Mesenchymal stem cell (in vitro differentiated cells and primary cell): ENCODE measurements around the gene SLC5A6.
"Not testable (repeated sequence)": the region's sequence is repeated elsewhere in the genome, so short reads cannot be mapped to it uniquely, and the experiment has no call there.

Experiments
- DNase-seq: peaks from one replicate; pipeline ENCODE4 v3.0.0-alpha.2; 2013
- H2AFZ ChIP-seq: one replicate; pipeline ENCODE4 v1.6.1; 2013; ENCODE audit warnings: low read depth, mild to moderate bottlenecking, control low read depth, inconsistent platforms, low read length, moderate library complexity
- H2AK5ac ChIP-seq: 2 replicates; pipeline ENCODE4 v1.6.1; 2013; ENCODE audit warnings: low read length, moderate library complexity, mild to moderate bottlenecking, inconsistent platforms; ENCODE audit not compliant: severe bottlenecking
- H2BK120ac ChIP-seq: one replicate; pipeline ENCODE4 v1.6.1; 2013; ENCODE audit warnings: low read depth, mild to moderate bottlenecking, inconsistent platforms, low read length, moderate library complexity
- H2BK12ac ChIP-seq, 2 experiments: one replicate each; pipeline ENCODE4 v1.6.1; 2013; ENCODE audit warnings: inconsistent platforms in 2 of 2, low read length in 2 of 2, mild to moderate bottlenecking in 2 of 2, moderate library complexity in 2 of 2, control low read depth in 1 of 2
- H2BK15ac ChIP-seq: one replicate; pipeline ENCODE4 v1.6.1; 2013; ENCODE audit warnings: mild to moderate bottlenecking, low read depth, inconsistent platforms; ENCODE audit not compliant: poor library complexity, severe bottlenecking
- H2BK5ac ChIP-seq: 2 replicates; pipeline ENCODE4 v1.6.1; 2013; ENCODE audit warnings: low read depth, mild to moderate bottlenecking, low read length, control low read depth, inconsistent platforms; ENCODE audit not compliant: poor library complexity, severe bottlenecking
- H3K14ac ChIP-seq, 2 experiments: one replicate each; pipeline ENCODE4 v1.6.1; 2013; ENCODE audit warnings: inconsistent platforms in 2 of 2, low read length in 2 of 2, control low read depth in 1 of 2, mild to moderate bottlenecking in 1 of 2, moderate library complexity in 1 of 2
- H3K18ac ChIP-seq, 2 experiments: one replicate each; pipeline ENCODE4 v1.6.1; 2013; ENCODE audit warnings: inconsistent platforms in 2 of 2, low read length in 2 of 2, control low read depth in 1 of 2, low read depth in 1 of 2, mild to moderate bottlenecking in 1 of 2
- H3K23ac ChIP-seq, 2 experiments: one replicate each; pipeline ENCODE4 v1.6.1; 2013; ENCODE audit warnings: inconsistent platforms in 2 of 2, low read length in 2 of 2, mild to moderate bottlenecking in 2 of 2, moderate library complexity in 2 of 2, control low read depth in 1 of 2
- H3K27ac ChIP-seq: 2 replicates; pipeline ENCODE4 v1.5.1; 2013; ENCODE audit warnings: mild to moderate bottlenecking, moderate library complexity, low read length, control low read depth, inconsistent platforms; ENCODE audit not compliant: poor library complexity, severe bottlenecking
- H3K27me3 ChIP-seq, 2 experiments: 2 replicates each; pipeline versions ENCODE4 v1.6.1 to v1.7.0; 2013; ENCODE audit warnings: low read length in 2 of 2, mild to moderate bottlenecking in 2 of 2, moderate library complexity in 2 of 2, control low read depth in 1 of 2, inconsistent platforms in 1 of 2; ENCODE audit not compliant: control insufficient read depth in 1 of 2, insufficient read depth in 1 of 2
- H3K36me3 ChIP-seq, 2 experiments: 2 replicates each; pipeline versions ENCODE4 v1.6.1 to v1.7.0; 2013; ENCODE audit warnings: low read length in 2 of 2, control low read depth in 1 of 2, inconsistent platforms in 1 of 2, low read depth in 1 of 2, mild to moderate bottlenecking in 1 of 2; ENCODE audit not compliant: insufficient read depth in 2 of 2, control insufficient read depth in 1 of 2
- H3K4ac ChIP-seq, 2 experiments: one replicate each; pipeline ENCODE4 v1.6.1; 2013; ENCODE audit warnings: inconsistent platforms in 2 of 2, low read length in 2 of 2, mild to moderate bottlenecking in 2 of 2, moderate library complexity in 2 of 2, control low read depth in 1 of 2, low read depth in 1 of 2
- H3K4me1 ChIP-seq: 2 replicates; pipeline ENCODE4 v1.6.1; 2013; ENCODE audit warnings: low read depth, low read length, control low read depth; ENCODE audit not compliant: control insufficient read depth, insufficient read depth
- H3K4me2 ChIP-seq: 2 replicates; pipeline ENCODE4 v1.6.1; 2013; ENCODE audit warnings: low read length, mild to moderate bottlenecking, inconsistent platforms; ENCODE audit not compliant: poor library complexity, severe bottlenecking
- H3K4me3 ChIP-seq, 2 experiments: 2 replicates each; pipeline versions ENCODE4 v1.5.1 to v1.7.0; 2013; ENCODE audit warnings: low read length in 2 of 2, mild to moderate bottlenecking in 2 of 2, control low read depth in 1 of 2, low read depth in 1 of 2; ENCODE audit not compliant: insufficient read depth in 1 of 2
- H3K79me1 ChIP-seq: replicated peaks from 2 replicates; pipeline ENCODE4 v1.6.1; 2013; ENCODE audit warnings: mild to moderate bottlenecking, control low read depth, low read length, inconsistent platforms; ENCODE audit not compliant: poor library complexity, severe bottlenecking
- H3K9ac ChIP-seq: 2 replicates; pipeline ENCODE4 v1.7.0; 2013; ENCODE audit warnings: mild to moderate bottlenecking, low read length, moderate library complexity
- H3K9me3 ChIP-seq: 2 replicates; pipeline ENCODE4 v1.7.0; 2013; ENCODE audit warnings: mild to moderate bottlenecking, low read length; ENCODE audit not compliant: control insufficient read depth
- H4K8ac ChIP-seq: one replicate; pipeline ENCODE4 v1.6.1; 2013; ENCODE audit warnings: inconsistent platforms, mild to moderate bottlenecking, low read length, moderate library complexity
- H4K91ac ChIP-seq: one replicate; pipeline ENCODE4 v1.6.1; 2013; ENCODE audit warnings: mild to moderate bottlenecking, low read length, inconsistent platforms
- WGBS: methylation state at CpG from one replicate; pipeline ENCODE4 v1.1.7; 2013; ENCODE audit warnings: mixed read lengths; 5-methylcytosine and 5-hydroxymethylcytosine counted together

The SLC5A6 gene

DNA sequence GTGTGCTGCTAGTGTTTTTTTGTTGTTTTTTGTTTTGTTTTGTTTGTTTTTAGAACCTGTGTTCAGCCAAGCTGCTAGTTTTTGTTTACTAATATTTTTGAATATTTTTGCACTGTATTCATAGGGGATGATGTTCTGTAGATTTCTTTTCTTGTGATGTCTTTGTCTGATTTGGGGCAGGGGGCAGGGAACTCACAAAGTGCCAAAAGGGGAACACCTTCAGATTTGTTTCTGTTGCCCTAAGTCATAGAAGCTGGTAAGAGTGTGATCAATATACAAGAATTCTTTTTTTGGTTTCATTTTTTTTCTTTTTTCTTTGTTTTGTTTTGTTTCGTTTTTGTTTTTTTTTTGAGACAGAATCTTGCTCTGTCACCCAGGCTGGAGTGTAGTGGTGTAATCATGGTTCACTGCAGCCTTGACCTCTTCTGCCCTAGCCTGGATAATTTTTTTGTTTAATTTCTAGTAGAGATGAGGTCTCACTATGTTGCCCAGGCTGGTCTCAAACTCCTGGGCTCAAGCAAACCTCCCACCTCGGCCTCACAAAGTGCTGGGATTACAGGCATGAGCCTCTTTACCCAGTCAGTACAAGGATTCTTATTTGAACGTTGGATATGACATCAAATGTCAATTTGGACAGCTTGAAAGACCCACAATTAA is 32.6 kb downstream of the SLC5A6 start:
- H3K9ac ChIP-seq: peak overlapping the region; percentile 77

DNA sequence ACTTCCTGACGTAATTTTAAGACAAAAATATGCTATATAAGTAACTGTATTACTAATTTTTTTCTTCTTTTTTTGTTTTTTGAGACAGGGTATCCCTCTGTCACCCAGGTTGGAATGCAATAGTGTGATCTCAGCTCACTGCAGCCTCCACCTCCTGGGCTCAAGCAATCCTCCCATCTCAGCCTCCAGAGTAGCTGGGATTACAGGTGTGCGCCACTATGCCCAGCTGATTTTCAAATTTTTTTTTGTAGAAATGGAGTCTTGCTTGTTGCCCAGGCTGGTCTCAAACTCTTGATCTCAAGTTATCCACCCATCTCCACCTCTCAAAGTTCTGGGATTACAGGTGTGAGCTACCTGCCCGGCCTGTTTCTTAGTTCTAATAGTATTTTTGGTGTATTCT is 33.6 kb downstream of the SLC5A6 start:
- Histone ChIP-seq H3K9me3 (no peaks in the 10 kb centered on the region), H3K79me1 (no peaks in the 10 kb centered on the region), H3K4me2 (no peak overlapping the region), H2BK5ac (no peak overlapping the region), H2AFZ (no peak overlapping the region), H3K4me1 (peaks cover 1% of the 10 kb centered on the region), H4K8ac (no peak overlapping the region), H4K91ac (no peak overlapping the region), H3K18ac (no peak overlapping the region), H3K36me3 (no peaks in the 10 kb centered on the region), H3K9ac (no peak overlapping the region), H3K23ac (no peak overlapping the region), H3K27ac (no peak overlapping the region), H2BK120ac (no peak overlapping the region), H2AK5ac (no peak overlapping the region), H2BK12ac (no peak overlapping the region), H3K4ac (no peak overlapping the region), H3K14ac (no peak overlapping the region), H3K4me3 (no peak overlapping the region), H3K27me3 (peaks cover 0 to 42% of the 10 kb centered on the region in 2 experiments), H2BK15ac (no peak overlapping the region)
- DNase-seq: no peak
- WGBS: 100% methylated on average over 1 of the region's 3 CpGs

More for the DNA sequence above, 32.6 kb downstream of the SLC5A6 start:
- no peak for DNase-seq
- WGBS: 69% methylated on average over 3 of the region's 3 CpGs
- H3K27me3 ChIP-seq: peaks cover 0 to 38% of the 10 kb centered on the region in 2 experiments
- H2BK15ac ChIP-seq: no peak overlapping the region
- H3K23ac ChIP-seq: no peak overlapping the region
- H3K4ac ChIP-seq: no peak overlapping the region
- no peaks in the 10 kb centered on the region for H3K79me1 ChIP-seq
- H3K9me3 ChIP-seq: no peaks in the 10 kb centered on the region
- H4K91ac ChIP-seq: no peak overlapping the region
- H3K27ac ChIP-seq: no peak overlapping the region
- H2BK12ac ChIP-seq: no peak overlapping the region
- H3K4me3 ChIP-seq: no peak overlapping the region
- H2AFZ ChIP-seq: no peak overlapping the region
- no peak overlapping the region for H3K18ac ChIP-seq
- H4K8ac ChIP-seq: no peak overlapping the region
- H2AK5ac ChIP-seq: no peak overlapping the region
- H3K14ac ChIP-seq: no peak overlapping the region
- peaks cover 1% of the 10 kb centered on the region for H3K4me1 ChIP-seq
- H3K4me2 ChIP-seq: no peak overlapping the region
- no peaks in the 10 kb centered on the region for H3K36me3 ChIP-seq
- no peak overlapping the region for H2BK120ac ChIP-seq
- no peak overlapping the region for H2BK5ac ChIP-seq

DNA sequence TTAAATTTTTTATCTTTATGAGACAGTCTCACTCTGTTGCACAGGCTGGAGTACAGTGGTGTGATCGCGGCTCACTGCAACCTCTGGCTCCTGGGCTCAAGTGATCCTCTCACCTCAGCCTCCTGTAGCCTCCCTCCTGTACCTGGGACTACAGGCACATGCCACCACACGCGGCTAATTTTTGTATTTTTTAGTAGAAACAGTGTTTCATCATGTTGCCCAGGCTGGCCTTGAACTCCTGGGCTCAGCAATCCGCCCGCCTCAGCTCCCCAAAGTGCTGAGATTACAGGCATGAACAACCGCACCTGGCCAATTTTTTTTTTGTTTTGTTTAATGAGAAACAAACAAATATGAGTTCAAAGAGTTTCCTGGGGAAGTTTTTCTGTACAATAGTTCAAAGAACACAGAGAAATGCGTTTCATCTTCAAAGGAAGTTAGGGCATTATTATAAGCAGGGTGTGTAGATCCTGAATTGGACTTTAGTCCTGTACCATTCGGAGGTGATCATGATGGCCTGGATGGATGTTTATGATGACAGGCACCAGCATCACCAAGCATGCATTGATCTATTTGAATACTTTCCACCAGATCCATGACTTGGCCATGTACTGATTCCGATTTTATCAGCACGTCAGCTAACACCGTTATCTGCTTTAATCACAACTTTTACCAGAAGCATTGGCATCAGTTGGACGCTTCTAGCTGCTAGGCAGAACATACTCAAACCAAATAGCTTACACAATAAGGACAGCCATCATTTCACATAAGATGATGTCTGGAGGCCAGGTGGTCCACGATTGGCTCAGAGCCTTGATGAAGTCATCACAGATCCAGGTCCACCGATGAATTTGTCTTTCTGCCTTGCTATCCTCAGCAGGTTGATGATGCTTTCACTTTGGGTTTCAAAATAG is 34.4 kb downstream of the SLC5A6 start:
- H2BK12ac ChIP-seq: no peak overlapping the region
- H3K4me1 ChIP-seq: peaks cover 1% of the 10 kb centered on the region
- no peaks in the 10 kb centered on the region for H3K36me3 ChIP-seq
- DNase-seq: no peak
- H2BK120ac ChIP-seq: no peak overlapping the region
- H3K4me3 ChIP-seq: no peak overlapping the region
- H3K79me1 ChIP-seq: no peaks in the 10 kb centered on the region
- H3K9me3 ChIP-seq: no peaks in the 10 kb centered on the region
- no peak overlapping the region for H3K23ac ChIP-seq
- peaks cover 0 to 50% of the 10 kb centered on the region in 2 experiments for H3K27me3 ChIP-seq
- H3K14ac ChIP-seq: no peak overlapping the region
- no peak overlapping the region for H2BK15ac ChIP-seq
- no peak overlapping the region for H2BK5ac ChIP-seq
- no peak overlapping the region for H2AFZ ChIP-seq
- no peak overlapping the region for H3K4me2 ChIP-seq
- H3K27ac ChIP-seq: no peak overlapping the region
- H4K8ac ChIP-seq: no peak overlapping the region
- WGBS: 94% methylated on average over 15 of the region's 15 CpGs
- no peak overlapping the region for H3K9ac ChIP-seq
- no peak overlapping the region for H3K18ac ChIP-seq
- no peak overlapping the region for H2AK5ac ChIP-seq
- no peak overlapping the region for H4K91ac ChIP-seq
- H3K4ac ChIP-seq: no peak overlapping the region

DNA sequence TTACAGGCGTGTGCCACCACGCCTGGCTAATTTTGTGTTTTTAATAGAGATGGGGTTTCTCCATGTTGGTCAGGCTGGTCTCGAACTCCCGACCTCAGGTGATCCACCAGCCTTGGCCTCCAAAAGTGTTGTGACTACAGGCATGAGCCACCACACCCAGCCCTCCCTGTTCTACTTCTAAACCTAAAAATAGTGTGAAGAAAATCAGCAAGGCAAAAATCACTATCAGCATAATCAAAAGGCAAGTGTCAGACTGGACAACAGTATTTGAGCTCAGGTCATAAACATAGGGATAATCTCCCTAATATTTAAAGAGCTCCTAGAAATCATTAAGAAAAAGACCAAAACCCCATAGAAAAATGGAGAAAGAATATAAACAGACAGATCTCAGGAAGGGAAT is 36.3 kb downstream of the SLC5A6 start:
- WGBS: 70% methylated on average over 3 of the region's 4 CpGs
- not testable (repeated sequence) for H3K9ac ChIP-seq, H3K4me2 ChIP-seq, H2BK12ac ChIP-seq, H3K23ac ChIP-seq, H2AFZ ChIP-seq, H3K4me1 ChIP-seq, H2BK5ac ChIP-seq, DNase-seq, H3K4ac ChIP-seq, H3K9me3 ChIP-seq, H3K36me3 ChIP-seq, H3K27ac ChIP-seq, H2AK5ac ChIP-seq, H4K8ac ChIP-seq, H2BK15ac ChIP-seq, H4K91ac ChIP-seq, H3K79me1 ChIP-seq, H2BK120ac ChIP-seq, H3K18ac ChIP-seq, H3K14ac ChIP-seq, H3K4me3 ChIP-seq
- peaks cover 0 to 59% of the 10 kb centered on the region in 2 experiments for H3K27me3 ChIP-seq
